ENCODE data around the gene STAMBPL1. TPM values are rescaled to one million over a fixed set of nuclear protein-coding genes. Genes with fewer than 3 reads are reported as not detected.

STAMBPL1 gene
- total and polyA plus RNA-seq, 2 donors (not counting 3 experiments of a cell fraction or from before 2014, with no cell fraction given), result 0.70 to 1.8 TPM

- no peak for FAIRE-seq
- H3K9ac ChIP-seq (replicated peaks; ENCODE audit: extremely low read depth, insufficient read depth, low read length), result no peak overlapping the region
- H3K36me3 ChIP-seq (ENCODE audit: control insufficient read depth in 2 of 2, extremely low read depth in 1 of 2, insufficient read depth in 2 of 2, low read length in 2 of 2), result no peaks in the 10 kb centered on the region
- ChIA-PET CTCF (interaction anchor here (1.3 kb wide), 1 partner anchor 19 kb away, joined by 4 read pairs; no protein-coding TSS in a partner anchor), POLR2A (no interaction called here)
- no peak overlapping the region for H3K27ac ChIP-seq (ENCODE audit: insufficient read depth, low read depth, low read length)
- dilution Hi-C loops (cut with MboI; ENCODE audit: extremely low pct_ligation_motif_present, low sequenced_read_pairs), result no loop called here
- H3K27me3 ChIP-seq (ENCODE audit: control insufficient read depth in 2 of 2, insufficient read depth in 2 of 2, low read length in 2 of 2), result no peaks in the 10 kb centered on the region
- no peak overlapping the region for H3K4me3 ChIP-seq (replicated peaks in 1 of 3; ENCODE audit: insufficient read depth in 1 of 3, low read depth in 1 of 3, low read length in 3 of 3)
- no peaks in the 10 kb centered on the region for H3K4me1 ChIP-seq (ENCODE audit: control insufficient read depth, extremely low read depth, insufficient read depth, low read length)
- no peak overlapping the region for H2AFZ ChIP-seq (ENCODE audit: low read depth, low read length)
- intact Hi-C loops (cut with micrococcal nuclease), result loop anchor here (10.0 kb wide), 2 partner anchors 734 to 1934 kb away; partner anchors contain the start of genes MMRN2 and SNCG
- H3K4me2 ChIP-seq (ENCODE audit: insufficient read depth, low read length), result no peak overlapping the region
- H3K9me1 ChIP-seq (replicated peaks; ENCODE audit: control insufficient read depth, extremely low read depth, insufficient read depth, low read length), result no peaks in the 10 kb centered on the region
- no peaks in the 10 kb centered on the region for H3K79me2 ChIP-seq (ENCODE audit: control insufficient read depth, insufficient read depth, low read length)
- DNase-seq (ENCODE audit: low read depth, low spot score), result no peak
- TF ChIP-seq FOS (IDR thresholded peaks at IDR 0.05; ENCODE audit: borderline replicate concordance, insufficient read depth, low read length) (no peak), POLR2AphosphoS5 (IDR thresholded peaks at IDR 0.05; ENCODE audit: insufficient read depth, low read depth, low read length) (no peak), EZH2 (IDR thresholded peaks at IDR 0.05; ENCODE audit: borderline replicate concordance, low read depth, low read length, severe bottlenecking) (no peak), CTCF (IDR thresholded peaks at IDR 0.05; ENCODE audit: extremely low read depth in 1 of 2, insufficient read depth in 1 of 2, low read depth in 1 of 2, low read length in 2 of 2) (no peak), JUN (IDR thresholded peaks at IDR 0.05; ENCODE audit: borderline replicate concordance, insufficient read depth, insufficient read length, low read depth) (no peak), MYC (IDR thresholded peaks at IDR 0.05; ENCODE audit: low read depth, low read length) (no peak)
- no peaks in the 10 kb centered on the region for H4K20me1 ChIP-seq (replicated peaks; ENCODE audit: control insufficient read depth, extremely low read depth, insufficient read depth, low read length)
- no TSS peak for BruUV-seq (replicated peaks)
- H3K9me3 ChIP-seq (replicated peaks; ENCODE audit: control insufficient read depth, insufficient read depth, low read length), result no peaks in the 10 kb centered on the region
Observed at GRCh38 chr10:88888810-88889445, 8.9 kb downstream of the STAMBPL1 start.

All from endothelial cell of umbilical vein (primary cell).